ENCODE measurements around the gene KCNN2. TPM values are rescaled to one million over a fixed set of nuclear protein-coding genes. Genes with fewer than 3 reads are reported as not detected.

The KCNN2 gene
- total RNA-seq, 1 donor = not detected

GRCh38 chr5:114360816-114361723 lies 800 bp upstream of the KCNN2 start:
- Histone ChIP-seq H3K4me3 (ENCODE audit: insufficient read depth, low read length) (no peak overlapping the region), H3K27ac (ENCODE audit: low read depth, low read length) (no peak overlapping the region), H3K27me3 (ENCODE audit: insufficient read depth, low read length) (peaks cover 24% of the 10 kb centered on the region), H3K4me2 (ENCODE audit: insufficient read depth, low read length) (no peak overlapping the region), H3K36me3 (ENCODE audit: insufficient read depth, low read length) (no peaks in the 10 kb centered on the region), H3K9me3 (ENCODE audit: low read depth, low read length) (no peaks in the 10 kb centered on the region), H3K79me2 (ENCODE audit: insufficient read depth, low read length) (no peaks in the 10 kb centered on the region), H3K4me1 (ENCODE audit: insufficient read depth, low read length) (no peaks in the 10 kb centered on the region), H4K20me1 (ENCODE audit: insufficient read depth, low read length) (no peaks in the 10 kb centered on the region), H2AFZ (ENCODE audit: low read length) (no peak overlapping the region)
- DNase-seq (ENCODE audit: insufficient read length, low spot score, missing footprints) = peak; percentile 60
- no peak for TF ChIP-seq CTCF (IDR thresholded peaks at IDR 0.05; ENCODE audit: extremely low read depth, low read depth, low read length)

GRCh38 chr5:114362197-114362976 lies 517 bp downstream of the KCNN2 start:
- Histone ChIP-seq H3K4me3 (ENCODE audit: insufficient read depth, low read length) (no peak overlapping the region), H3K9me3 (ENCODE audit: low read depth, low read length) (no peaks in the 10 kb centered on the region)
- no peak for TF ChIP-seq CTCF (IDR thresholded peaks at IDR 0.05; ENCODE audit: extremely low read depth, low read depth, low read length)

GRCh38 chr5:114362977-114363761 lies 1.3 kb downstream of the KCNN2 start:
- no peak overlapping the region for H3K4me2 ChIP-seq (ENCODE audit: insufficient read depth, low read length)
- no peak overlapping the region for H3K27ac ChIP-seq (ENCODE audit: low read depth, low read length)
- peak; percentile 54 for DNase-seq (ENCODE audit: insufficient read length, low spot score, missing footprints)
- no peak overlapping the region for H2AFZ ChIP-seq (ENCODE audit: low read length)
- TF ChIP-seq CTCF (IDR thresholded peaks at IDR 0.05; ENCODE audit: extremely low read depth, low read depth, low read length) = no peak
- H3K36me3 ChIP-seq (ENCODE audit: insufficient read depth, low read length) = no peaks in the 10 kb centered on the region
- no peaks in the 10 kb centered on the region for H3K79me2 ChIP-seq (ENCODE audit: insufficient read depth, low read length)
- H3K9me3 ChIP-seq (ENCODE audit: low read depth, low read length) = no peaks in the 10 kb centered on the region
- no peaks in the 10 kb centered on the region for H4K20me1 ChIP-seq (ENCODE audit: insufficient read depth, low read length)
- peaks cover 24% of the 10 kb centered on the region for H3K27me3 ChIP-seq (ENCODE audit: insufficient read depth, low read length)
- no peaks in the 10 kb centered on the region for H3K4me1 ChIP-seq (ENCODE audit: insufficient read depth, low read length)
- no peak overlapping the region for H3K4me3 ChIP-seq (ENCODE audit: insufficient read depth, low read length)

More at GRCh38 chr5:114362197-114362976, 517 bp downstream of the KCNN2 start:
- Histone ChIP-seq H3K79me2 (ENCODE audit: insufficient read depth, low read length) (no peaks in the 10 kb centered on the region), H3K36me3 (ENCODE audit: insufficient read depth, low read length) (no peaks in the 10 kb centered on the region), H3K4me2 (ENCODE audit: insufficient read depth, low read length) (no peak overlapping the region), H3K4me1 (ENCODE audit: insufficient read depth, low read length) (no peaks in the 10 kb centered on the region), H3K27ac (ENCODE audit: low read depth, low read length) (no peak overlapping the region), H2AFZ (ENCODE audit: low read length) (no peak overlapping the region), H4K20me1 (ENCODE audit: insufficient read depth, low read length) (no peaks in the 10 kb centered on the region), H3K27me3 (ENCODE audit: insufficient read depth, low read length) (peaks cover 24% of the 10 kb centered on the region)
- peak; percentile 74 for DNase-seq (ENCODE audit: insufficient read length, low spot score, missing footprints)
